NCI-H2081 (cell line): ENCODE measurements around the gene OR51E2.

ENCODE experiments used
- DNase-seq, 2 experiments: peaks; one replicate each; lab custom pipeline; 2025; lab: John Stamatoyannopoulos, UW

The OR51E2 gene

GRCh38 chr11:4662876-4663275 lies 34.8 kb downstream of the OR51E2 start:
- no peak for DNase-seq

DNA sequence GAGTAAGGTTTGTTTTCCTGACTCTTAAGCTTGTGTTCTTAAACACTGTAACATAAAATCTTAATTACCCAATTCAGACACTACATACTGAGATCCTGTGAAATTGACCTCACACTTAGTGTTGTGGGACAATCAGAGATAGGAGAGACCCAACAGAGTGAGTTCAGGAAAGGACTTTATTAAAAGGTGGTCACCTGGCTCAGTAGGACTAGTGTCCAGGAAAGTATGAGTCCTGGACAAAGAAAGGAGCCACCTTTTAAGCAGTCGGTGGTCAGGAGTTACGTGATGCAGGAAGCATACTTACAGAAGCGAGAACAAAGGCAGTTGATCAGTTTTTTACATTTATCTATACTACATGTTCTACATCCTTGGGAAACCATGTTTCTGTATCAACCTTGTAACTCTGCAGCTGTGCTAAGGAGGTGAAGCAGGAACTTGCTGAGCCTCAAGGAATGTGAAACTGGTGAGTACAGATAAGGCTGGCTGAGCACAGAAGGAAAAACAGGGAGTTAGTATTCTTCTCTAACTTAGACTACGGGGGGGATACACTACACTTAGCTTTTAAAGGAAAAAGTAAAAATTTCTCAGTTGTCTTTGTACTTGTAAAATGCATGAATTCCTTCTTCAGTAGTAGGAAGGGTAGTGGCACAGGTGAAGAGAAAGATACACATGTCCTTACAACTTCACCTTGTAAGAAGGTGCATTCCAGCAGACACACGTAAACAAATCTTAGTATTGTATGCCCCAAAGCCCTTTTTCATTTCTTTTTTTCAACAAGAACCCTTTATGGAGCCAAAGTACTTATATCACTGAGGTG lies 38.8 kb downstream of the OR51E2 start:
- DNase-seq, result no peak

GRCh38 chr11:4654635-4655369 lies 42.9 kb downstream of the OR51E2 start:
- no peak for DNase-seq

- DNase-seq, result no peak
These were observed 49.9 kb downstream of the OR51E2 start for GRCh38 chr11:4647766-4648165.

GRCh38 chr11:4645974-4646373 lies 51.7 kb downstream of the OR51E2 start:
- no peak for DNase-seq

GRCh38 chr11:4644233-4644632 lies 53.4 kb downstream of the OR51E2 start:
- DNase-seq, result no peak

- no peak for DNase-seq
These were observed 54.0 kb downstream of the OR51E2 start, which contains the start of gene OR51E1 for GRCh38 chr11:4643682-4644081. OR51E1 (plus strand) TSS chr11:4643982; CDS start chr11:4652527, 8,545 bp downstream.

GRCh38 chr11:4643076-4643475 lies 54.6 kb downstream of the OR51E2 start:
- no peak for DNase-seq

DNA sequence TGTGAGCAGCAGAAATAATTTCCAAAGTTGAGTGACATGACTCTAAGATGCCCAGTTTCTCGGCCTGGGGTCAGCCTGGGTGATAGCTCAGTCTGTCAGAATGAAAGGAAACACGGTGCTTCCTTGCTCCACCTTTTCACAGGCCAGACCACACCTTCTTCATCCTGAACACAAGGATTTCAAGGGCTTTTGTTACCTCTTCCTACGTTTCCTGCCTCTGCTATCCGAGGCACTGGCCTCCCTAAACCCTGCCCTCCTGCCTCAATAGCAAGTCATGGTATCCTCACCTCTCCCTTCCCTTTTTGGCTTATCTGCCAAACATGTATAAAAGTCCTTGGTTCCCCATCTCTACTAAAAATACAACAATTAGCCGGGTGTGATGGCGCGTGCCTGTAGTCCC lies 55.6 kb downstream of the OR51E2 start:
- no peak for DNase-seq

- DNase-seq, result no peak
These were observed 56.2 kb downstream of the OR51E2 start for GRCh38 chr11:4641501-4641900.

DNA sequence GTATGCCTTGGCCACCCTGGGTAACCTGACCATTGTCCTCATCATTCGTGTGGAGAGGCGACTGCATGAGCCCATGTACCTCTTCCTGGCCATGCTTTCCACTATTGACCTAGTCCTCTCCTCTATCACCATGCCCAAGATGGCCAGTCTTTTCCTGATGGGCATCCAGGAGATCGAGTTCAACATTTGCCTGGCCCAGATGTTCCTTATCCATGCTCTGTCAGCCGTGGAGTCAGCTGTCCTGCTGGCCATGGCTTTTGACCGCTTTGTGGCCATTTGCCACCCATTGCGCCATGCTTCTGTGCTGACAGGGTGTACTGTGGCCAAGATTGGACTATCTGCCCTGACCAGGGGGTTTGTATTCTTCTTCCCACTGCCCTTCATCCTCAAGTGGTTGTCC lies 57.7 kb downstream of the OR51E2 start:
- DNase-seq, result no peak

DNA sequence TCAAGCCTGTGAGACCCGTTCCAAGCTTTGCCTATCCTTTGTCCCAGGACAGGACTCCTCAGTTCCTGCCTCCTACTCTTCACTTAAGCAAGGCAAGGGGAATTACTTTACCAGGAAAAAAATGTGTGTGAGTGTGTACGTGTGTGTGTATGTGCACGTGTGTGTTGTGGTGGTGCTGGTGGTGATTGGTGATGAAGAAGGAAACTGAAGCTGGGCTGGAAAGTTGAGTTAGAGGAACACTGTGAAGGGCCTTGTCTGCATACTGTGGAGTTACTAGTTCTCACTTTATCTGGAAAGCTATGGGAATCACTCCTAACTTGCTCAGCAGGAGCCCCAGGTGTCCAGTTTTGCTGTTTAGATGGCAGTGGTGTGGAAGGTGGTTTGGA lies 60.0 kb downstream of the OR51E2 start:
- DNase-seq, result no peak

- peak; percentile 76 to 88 for DNase-seq
These were observed 60.5 kb downstream of the OR51E2 start, which contains the start of gene OR51D1 for GRCh38 chr11:4636962-4637661. OR51D1 (plus strand) TSS chr11:4637477; CDS start chr11:4639791, 2,314 bp downstream.

DNA sequence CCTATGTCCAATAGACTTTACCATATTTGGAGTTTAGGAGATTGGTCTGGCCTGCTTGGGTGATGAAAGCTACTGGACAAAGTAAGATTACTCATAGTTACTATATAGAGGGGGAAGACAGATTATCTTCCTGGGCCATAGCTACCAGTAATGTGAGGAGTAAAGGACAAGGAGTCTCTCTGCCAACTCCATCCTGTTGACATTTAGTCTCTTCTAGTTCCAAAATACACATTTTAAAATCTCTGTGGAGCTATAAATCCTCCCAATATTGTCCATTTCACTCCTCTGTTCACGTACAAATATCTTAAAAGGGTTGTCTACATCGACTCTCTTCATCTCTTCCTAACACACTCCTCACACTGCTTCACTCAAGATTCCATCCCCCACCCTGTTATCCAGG lies 61.5 kb downstream of the OR51E2 start:
- DNase-seq, result no peak
